ENCODE results near the gene RIPPLY3.

DNA sequence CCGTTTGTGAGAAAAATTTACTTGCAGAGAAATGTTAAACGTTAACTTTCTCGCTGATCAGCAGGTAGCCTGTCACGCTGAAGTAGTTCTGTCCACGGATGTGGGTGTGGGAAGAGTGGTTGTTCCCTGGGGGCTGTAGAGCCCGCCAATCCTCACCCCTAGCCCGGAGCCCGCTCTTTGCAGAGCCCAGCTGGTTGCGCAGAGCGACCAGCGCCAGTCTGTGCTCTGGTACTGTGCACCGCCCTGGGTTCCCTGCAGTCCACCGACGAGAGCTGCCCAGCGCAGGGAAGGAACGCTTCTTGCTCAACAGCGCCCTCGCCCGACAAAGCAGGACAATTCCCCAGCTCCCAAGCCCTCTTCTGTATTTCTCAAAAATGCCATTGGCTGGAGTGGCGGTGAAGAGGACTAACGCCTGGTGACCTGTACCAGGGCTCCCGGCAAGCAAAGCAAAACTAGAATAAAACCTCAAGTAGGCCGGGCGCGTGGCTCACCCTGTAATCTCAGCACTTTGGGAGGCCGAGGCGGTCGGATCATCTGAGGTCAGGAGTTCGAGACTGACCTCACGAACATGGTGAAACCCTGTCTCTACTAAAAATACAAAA lies 3.3 kb downstream of the RIPPLY3 start:
- TF ChIP-seq ZNF274 (IDR thresholded peaks at IDR 0.05; ENCODE audit: low read length) (no peak), ZNF274 (tag by site-specific recombination; IDR thresholded peaks at IDR 0.05; ENCODE audit: borderline replicate concordance) (no peak), MZF1 (tag by site-specific recombination; IDR thresholded peaks at IDR 0.05; ENCODE audit: borderline replicate concordance) (no peak), ZNF768 (tag by site-specific recombination; IDR thresholded peaks at IDR 0.05) (peak; percentile 98; the same call in 1 of the 2 replicates), KLF7 (tag by site-specific recombination; IDR thresholded peaks at IDR 0.05; ENCODE audit: borderline replicate concordance) (no peak), ZFP41 (tag by site-specific recombination; IDR thresholded peaks at IDR 0.05; ENCODE audit: borderline replicate concordance) (no peak), ZNF133 (tag by site-specific recombination; IDR thresholded peaks at IDR 0.05) (no peak), ZNF624 (tag by site-specific recombination; IDR thresholded peaks at IDR 0.05) (no peak), PRDM1 (tag by site-specific recombination; IDR thresholded peaks at IDR 0.05) (peak; percentile 90), ZNF76 (tag by site-specific recombination; IDR thresholded peaks at IDR 0.05; ENCODE audit: borderline replicate concordance, low read depth) (peak; percentile 71)
- TF ChIP-seq, protein P1, sequence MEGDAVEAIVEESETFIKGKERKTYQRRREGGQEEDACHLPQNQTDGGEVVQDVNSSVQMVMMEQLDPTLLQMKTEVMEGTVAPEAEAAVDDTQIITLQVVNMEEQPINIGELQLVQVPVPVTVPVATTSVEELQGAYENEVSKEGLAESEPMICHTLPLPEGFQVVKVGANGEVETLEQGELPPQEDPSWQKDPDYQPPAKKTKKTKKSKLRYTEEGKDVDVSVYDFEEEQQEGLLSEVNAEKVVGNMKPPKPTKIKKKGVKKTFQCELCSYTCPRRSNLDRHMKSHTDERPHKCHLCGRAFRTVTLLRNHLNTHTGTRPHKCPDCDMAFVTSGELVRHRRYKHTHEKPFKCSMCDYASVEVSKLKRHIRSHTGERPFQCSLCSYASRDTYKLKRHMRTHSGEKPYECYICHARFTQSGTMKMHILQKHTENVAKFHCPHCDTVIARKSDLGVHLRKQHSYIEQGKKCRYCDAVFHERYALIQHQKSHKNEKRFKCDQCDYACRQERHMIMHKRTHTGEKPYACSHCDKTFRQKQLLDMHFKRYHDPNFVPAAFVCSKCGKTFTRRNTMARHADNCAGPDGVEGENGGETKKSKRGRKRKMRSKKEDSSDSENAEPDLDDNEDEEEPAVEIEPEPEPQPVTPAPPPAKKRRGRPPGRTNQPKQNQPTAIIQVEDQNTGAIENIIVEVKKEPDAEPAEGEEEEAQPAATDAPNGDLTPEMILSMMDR (tag by site-specific recombination; IDR thresholded peaks at IDR 0.05): peak; percentile 97
- TF ChIP-seq, protein P2, sequence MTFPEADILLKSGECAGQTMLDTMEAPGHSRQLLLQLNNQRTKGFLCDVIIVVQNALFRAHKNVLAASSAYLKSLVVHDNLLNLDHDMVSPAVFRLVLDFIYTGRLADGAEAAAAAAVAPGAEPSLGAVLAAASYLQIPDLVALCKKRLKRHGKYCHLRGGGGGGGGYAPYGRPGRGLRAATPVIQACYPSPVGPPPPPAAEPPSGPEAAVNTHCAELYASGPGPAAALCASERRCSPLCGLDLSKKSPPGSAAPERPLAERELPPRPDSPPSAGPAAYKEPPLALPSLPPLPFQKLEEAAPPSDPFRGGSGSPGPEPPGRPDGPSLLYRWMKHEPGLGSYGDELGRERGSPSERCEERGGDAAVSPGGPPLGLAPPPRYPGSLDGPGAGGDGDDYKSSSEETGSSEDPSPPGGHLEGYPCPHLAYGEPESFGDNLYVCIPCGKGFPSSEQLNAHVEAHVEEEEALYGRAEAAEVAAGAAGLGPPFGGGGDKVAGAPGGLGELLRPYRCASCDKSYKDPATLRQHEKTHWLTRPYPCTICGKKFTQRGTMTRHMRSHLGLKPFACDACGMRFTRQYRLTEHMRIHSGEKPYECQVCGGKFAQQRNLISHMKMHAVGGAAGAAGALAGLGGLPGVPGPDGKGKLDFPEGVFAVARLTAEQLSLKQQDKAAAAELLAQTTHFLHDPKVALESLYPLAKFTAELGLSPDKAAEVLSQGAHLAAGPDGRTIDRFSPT (tag by site-specific recombination; IDR thresholded peaks at IDR 0.05): no peak
- TF ChIP-seq, protein P3, sequence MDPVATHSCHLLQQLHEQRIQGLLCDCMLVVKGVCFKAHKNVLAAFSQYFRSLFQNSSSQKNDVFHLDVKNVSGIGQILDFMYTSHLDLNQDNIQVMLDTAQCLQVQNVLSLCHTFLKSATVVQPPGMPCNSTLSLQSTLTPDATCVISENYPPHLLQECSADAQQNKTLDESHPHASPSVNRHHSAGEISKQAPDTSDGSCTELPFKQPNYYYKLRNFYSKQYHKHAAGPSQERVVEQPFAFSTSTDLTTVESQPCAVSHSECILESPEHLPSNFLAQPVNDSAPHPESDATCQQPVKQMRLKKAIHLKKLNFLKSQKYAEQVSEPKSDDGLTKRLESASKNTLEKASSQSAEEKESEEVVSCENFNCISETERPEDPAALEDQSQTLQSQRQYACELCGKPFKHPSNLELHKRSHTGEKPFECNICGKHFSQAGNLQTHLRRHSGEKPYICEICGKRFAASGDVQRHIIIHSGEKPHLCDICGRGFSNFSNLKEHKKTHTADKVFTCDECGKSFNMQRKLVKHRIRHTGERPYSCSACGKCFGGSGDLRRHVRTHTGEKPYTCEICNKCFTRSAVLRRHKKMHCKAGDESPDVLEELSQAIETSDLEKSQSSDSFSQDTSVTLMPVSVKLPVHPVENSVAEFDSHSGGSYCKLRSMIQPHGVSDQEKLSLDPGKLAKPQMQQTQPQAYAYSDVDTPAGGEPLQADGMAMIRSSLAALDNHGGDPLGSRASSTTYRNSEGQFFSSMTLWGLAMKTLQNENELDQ (tag by site-specific recombination; IDR thresholded peaks at IDR 0.05; ENCODE audit: low read depth): no peak

Data from HEK293 (cell line).